ENCODE measurements around the gene PRKACG.

PRKACG gene

GRCh38 chr9:69027355-69028097 lies 13.6 kb upstream of the PRKACG start:
- in situ Hi-C loops (cut with HindIII; ENCODE audit: low sequenced_read_pairs): loop anchor here (10.0 kb wide), 1 partner anchor 53 kb away; no protein-coding TSS in a partner anchor

- in situ Hi-C loops (cut with HindIII; ENCODE audit: low sequenced_read_pairs): loop anchor here (5.0 to 10.0 kb wide), 2 partner anchors 49 to 91 kb away; no protein-coding TSS in a partner anchor
These were observed 9.7 kb upstream of the PRKACG start for GRCh38 chr9:69023650-69024049.

- in situ Hi-C loops (cut with HindIII; ENCODE audit: low sequenced_read_pairs): loop anchor here (5.0 to 10.0 kb wide), 2 partner anchors 46 to 88 kb away; no protein-coding TSS in a partner anchor
These were observed 6.6 kb upstream of the PRKACG start for GRCh38 chr9:69020301-69021145.

- in situ Hi-C loops (cut with HindIII; ENCODE audit: low sequenced_read_pairs): loop anchor here (5.0 to 10.0 kb wide), 2 partner anchors 45 to 88 kb away; no protein-coding TSS in a partner anchor
These were observed 5.9 kb upstream of the PRKACG start for GRCh38 chr9:69019808-69020207.

- in situ Hi-C loops (cut with HindIII; ENCODE audit: low sequenced_read_pairs): no loop called here
These were observed 4.8 kb upstream of the PRKACG start for GRCh38 chr9:69018737-69019136.

GRCh38 chr9:69016191-69017096 lies 2.5 kb upstream of the PRKACG start:
- in situ Hi-C loops (cut with HindIII; ENCODE audit: low sequenced_read_pairs): no loop called here

GRCh38 chr9:69013382-69013727 lies 558 bp downstream of the PRKACG start:
- in situ Hi-C loops (cut with HindIII; ENCODE audit: low sequenced_read_pairs): no loop called here

GRCh38 chr9:69012696-69013381 lies 1.1 kb downstream of the PRKACG start:
- in situ Hi-C loops (cut with HindIII; ENCODE audit: low sequenced_read_pairs): no loop called here

DNA sequence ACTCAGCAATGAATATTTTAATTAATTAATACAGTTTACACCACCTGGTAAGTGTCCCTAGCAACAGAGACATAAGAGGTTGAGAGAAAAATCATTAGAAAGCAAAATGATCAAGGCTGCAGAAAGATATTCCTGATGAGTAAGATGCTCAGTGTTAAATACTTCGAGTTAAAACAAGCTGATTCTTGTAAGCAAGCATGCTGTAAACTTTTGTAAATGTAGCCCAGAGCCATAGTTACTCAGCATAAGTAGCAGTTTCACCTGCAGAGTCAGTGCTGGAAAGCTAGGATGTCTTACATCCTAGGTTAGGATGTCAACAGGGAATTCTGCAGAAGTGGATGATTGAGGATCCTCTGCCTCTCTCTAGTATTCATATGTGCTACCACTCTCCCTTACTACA lies 4.2 kb downstream of the PRKACG start:
- in situ Hi-C loops (cut with HindIII; ENCODE audit: low sequenced_read_pairs): no loop called here

DNA sequence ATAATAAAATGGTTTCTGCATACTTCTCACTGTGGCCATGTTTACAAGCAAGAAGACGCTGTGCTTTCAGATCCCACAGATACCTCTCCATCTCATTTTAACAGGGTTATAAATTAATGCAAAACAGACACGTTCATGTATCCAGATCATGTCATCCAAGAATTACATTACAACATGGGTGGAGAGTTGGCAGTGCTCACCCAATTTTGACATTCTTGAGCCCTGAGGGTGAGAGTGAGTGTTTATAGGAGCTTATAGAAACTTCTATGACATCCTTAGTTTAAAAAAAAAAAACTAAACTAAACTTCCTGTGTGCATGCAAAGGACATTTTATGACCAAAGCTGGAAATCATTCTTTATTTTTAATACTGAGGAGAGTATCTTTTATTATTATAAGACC lies 9.1 kb downstream of the PRKACG start:
- in situ Hi-C loops (cut with HindIII; ENCODE audit: low sequenced_read_pairs): no loop called here

GRCh38 chr9:69003051-69003450 lies 10.9 kb downstream of the PRKACG start:
- in situ Hi-C loops (cut with HindIII; ENCODE audit: low sequenced_read_pairs): no loop called here

DNA sequence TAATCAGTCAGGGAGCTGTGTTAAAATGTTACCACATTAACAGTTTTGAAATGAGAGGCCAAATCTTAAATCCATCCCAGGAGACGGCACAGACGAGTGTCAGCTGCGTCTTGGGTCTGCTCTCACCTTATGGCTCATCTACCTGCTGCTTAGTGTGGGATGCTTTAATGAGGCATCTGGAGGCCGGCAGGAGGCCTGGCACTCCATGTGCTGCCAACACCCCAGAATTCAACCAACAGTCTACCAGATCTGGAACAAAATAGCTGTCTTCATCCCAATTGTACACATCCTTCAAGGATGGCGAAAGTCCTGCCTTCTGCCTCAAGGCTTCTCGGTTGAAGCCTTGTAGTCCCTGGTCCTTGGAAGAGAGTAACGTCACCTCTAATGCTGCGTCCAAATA lies 12.0 kb downstream of the PRKACG start:
- in situ Hi-C loops (cut with HindIII; ENCODE audit: low sequenced_read_pairs): no loop called here

GRCh38 chr9:68999393-69000105 lies 14.4 kb downstream of the PRKACG start:
- in situ Hi-C loops (cut with HindIII; ENCODE audit: low sequenced_read_pairs): loop anchor here (25.0 kb wide), 2 partner anchors 112 to 412 kb away; no protein-coding TSS in a partner anchor

DNA sequence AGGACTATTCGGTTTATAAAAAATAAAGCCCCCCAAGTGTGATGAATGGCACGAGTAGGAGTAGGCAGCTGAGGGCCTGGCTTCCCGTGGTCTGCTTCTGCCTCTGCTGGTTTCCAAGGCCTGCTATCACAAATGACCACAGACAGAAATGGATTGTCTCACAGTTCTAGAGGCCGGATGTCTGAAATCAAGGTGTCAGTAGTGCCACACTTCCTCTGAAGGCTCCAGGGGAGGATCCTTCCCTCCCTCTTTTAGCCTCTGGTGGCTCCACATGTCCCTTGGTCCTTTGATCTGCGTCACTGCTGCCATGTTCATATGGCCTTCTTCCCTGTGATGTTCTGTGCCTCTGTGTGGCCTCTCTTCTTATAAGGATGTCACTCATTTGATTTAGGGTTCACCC lies 15.1 kb downstream of the PRKACG start:
- in situ Hi-C loops (cut with HindIII; ENCODE audit: low sequenced_read_pairs): loop anchor here (25.0 kb wide), 2 partner anchors 112 to 412 kb away; no protein-coding TSS in a partner anchor

- in situ Hi-C loops (cut with HindIII; ENCODE audit: low sequenced_read_pairs): loop anchor here (25.0 kb wide), 2 partner anchors 111 to 411 kb away; no protein-coding TSS in a partner anchor
These were observed 15.5 kb downstream of the PRKACG start for GRCh38 chr9:68998385-68998784.

DNA sequence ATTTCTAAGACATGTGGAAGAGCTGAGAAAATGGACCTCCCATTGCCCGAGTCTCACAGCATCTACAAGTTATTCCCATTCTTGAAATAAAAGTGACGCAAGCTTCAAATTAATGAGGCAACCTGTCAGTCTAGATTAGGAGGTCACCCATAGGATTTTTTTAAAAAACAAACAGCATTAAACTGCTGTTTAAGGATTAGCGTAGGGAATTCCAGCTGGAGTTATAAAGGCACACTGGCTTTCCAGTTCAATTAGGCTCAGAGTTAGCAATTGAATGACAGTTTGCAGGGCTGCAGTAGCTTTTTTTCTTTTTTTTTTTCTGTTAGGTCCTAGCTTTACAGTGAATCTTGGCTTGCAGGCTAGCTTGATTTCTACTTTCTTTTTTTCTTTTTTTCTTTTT lies 16.2 kb downstream of the PRKACG start:
- in situ Hi-C loops (cut with HindIII; ENCODE audit: low sequenced_read_pairs): loop anchor here (25.0 kb wide), 2 partner anchors 110 to 410 kb away; no protein-coding TSS in a partner anchor

DNA sequence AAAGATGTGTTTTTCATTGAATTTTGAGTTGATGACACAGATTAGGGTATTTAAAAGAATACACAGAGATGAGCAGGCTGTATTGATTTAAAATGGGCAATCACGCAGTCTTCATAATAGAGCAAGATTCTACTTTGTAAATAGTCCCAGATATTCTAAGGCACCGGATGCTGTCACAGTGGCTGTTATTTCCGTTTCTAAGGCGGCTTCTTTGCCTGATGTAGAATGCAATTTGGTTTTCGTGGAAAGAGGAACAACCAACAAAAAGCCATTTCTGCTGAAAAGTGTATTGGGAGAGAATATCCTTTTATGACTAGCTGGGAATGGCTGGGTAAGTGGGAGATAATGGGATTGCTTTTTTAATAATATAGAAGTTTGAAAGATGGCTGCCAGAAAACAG lies 17.5 kb downstream of the PRKACG start:
- in situ Hi-C loops (cut with HindIII; ENCODE audit: low sequenced_read_pairs): loop anchor here (25.0 kb wide), 2 partner anchors 109 to 409 kb away; no protein-coding TSS in a partner anchor

- in situ Hi-C loops (cut with HindIII; ENCODE audit: low sequenced_read_pairs): loop anchor here (25.0 kb wide), 2 partner anchors 108 to 408 kb away; no protein-coding TSS in a partner anchor
These were observed 18.1 kb downstream of the PRKACG start for GRCh38 chr9:68995776-68996175.

DNA sequence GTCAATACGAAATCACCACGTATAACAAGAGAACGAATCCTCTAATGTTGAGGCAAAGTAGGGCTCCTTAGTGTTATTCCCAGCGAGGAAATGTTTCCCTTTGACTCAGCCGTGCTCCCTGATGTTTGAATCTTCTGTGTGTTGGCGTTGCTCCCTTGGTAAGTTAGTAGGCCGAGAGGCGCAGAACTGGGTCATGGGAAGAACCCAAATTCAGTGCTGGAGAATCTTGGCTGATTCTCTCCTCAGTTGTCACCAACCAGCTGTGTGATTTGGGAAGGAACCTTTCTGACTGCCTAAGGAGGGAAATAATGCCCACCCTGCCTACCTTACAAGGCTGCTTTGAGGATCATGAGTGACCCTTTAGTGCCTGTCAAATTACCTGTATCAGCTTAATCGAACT lies 22.5 kb downstream of the PRKACG start:
- in situ Hi-C loops (cut with HindIII; ENCODE audit: low sequenced_read_pairs): loop anchor here (25.0 kb wide), 2 partner anchors 104 to 404 kb away; no protein-coding TSS in a partner anchor

All from endothelial cell of hepatic sinusoid (primary cell).